Osteocyte (in vitro differentiated cells): Measurements from ENCODE around the gene DDO. TPM values are rescaled to one million over a fixed set of nuclear protein-coding genes. Genes with fewer than 3 reads are reported as not detected.
"Not testable (repeated sequence)": the region's sequence is repeated elsewhere in the genome, so short reads cannot be mapped to it uniquely, and the experiment has no call there.

Experiments
- DNase-seq: peaks from one replicate; pipeline ENCODE4 v3.0.0; 2021; ENCODE audit warnings: mixed read lengths; ENCODE audit not compliant: unreplicated experiment; ENCODE audit errors: extremely low spot score
- H3K27ac Mint-ChIP-seq: one replicate; pipeline ENCODE4 v1.8.0; 2021; ENCODE audit warnings: mild to moderate bottlenecking, mixed read lengths; ENCODE audit not compliant: unreplicated experiment
- H3K27me3 Mint-ChIP-seq: one replicate; pipeline ENCODE4 v1.8.0; 2021; ENCODE audit warnings: mixed read lengths; ENCODE audit not compliant: unreplicated experiment
- H3K36me3 Mint-ChIP-seq: one replicate; pipeline ENCODE4 v1.8.0; 2021; ENCODE audit warnings: mixed read lengths; ENCODE audit not compliant: unreplicated experiment
- H3K4me1 Mint-ChIP-seq: one replicate; pipeline ENCODE4 v1.8.0; 2021; ENCODE audit warnings: mixed read lengths; ENCODE audit not compliant: unreplicated experiment
- H3K4me3 Mint-ChIP-seq: one replicate; pipeline ENCODE4 v1.8.0; 2021; ENCODE audit warnings: mild to moderate bottlenecking, moderate library complexity, mixed read lengths; ENCODE audit not compliant: unreplicated experiment
- H3K9me3 Mint-ChIP-seq: one replicate; pipeline ENCODE4 v1.8.0; 2021; ENCODE audit warnings: mixed read lengths; ENCODE audit not compliant: unreplicated experiment
- total RNA-seq: library from RNA; stranded (reverse); gene quantifications from 2 replicates; pipeline ENCODE4 v1.2.1, GENCODE V29; 2021
- TF ChIP-seq, protein P1 (sequence below): fragments of 200-600 bp; sonication (generic); IDR thresholded peaks from 2 replicates; pipeline ENCODE4 v1.5.0; 2021; ENCODE audit warnings: antibody characterized with exemption, mild to moderate bottlenecking, moderate library complexity

DDO gene
- total RNA-seq, 1 donor from 2014 or later, result not detected

DNA sequence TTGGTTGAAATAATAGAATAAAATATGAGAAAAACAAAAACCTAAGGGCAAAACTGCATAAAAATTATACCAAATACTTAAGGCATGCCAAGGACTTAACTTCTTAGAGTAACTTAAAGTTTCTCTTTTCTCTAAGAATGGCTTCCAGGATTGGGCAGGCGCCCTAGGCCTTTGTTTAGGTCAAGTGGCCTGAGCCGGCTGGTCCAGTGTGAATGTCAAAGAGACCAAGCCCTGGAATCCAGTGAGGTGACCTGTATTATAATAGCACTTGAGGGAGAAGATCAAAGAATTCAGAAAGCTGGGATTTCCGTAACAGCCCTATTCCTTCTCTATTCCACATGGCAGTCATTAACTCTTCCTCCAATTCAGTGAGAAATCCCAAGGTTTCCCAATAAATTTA lies 63.8 kb downstream of the DDO start:
- Mint-ChIP-seq H3K4me1 (peaks cover under 1% of the 10 kb centered on the region), H3K4me3 (no peak overlapping the region), H3K27me3 (peaks cover 41% of the 10 kb centered on the region), H3K36me3 (no peaks in the 10 kb centered on the region), H3K27ac (no peak overlapping the region), H3K9me3 (no peaks in the 10 kb centered on the region)
- DNase-seq, result no peak
- TF ChIP-seq, protein P1, sequence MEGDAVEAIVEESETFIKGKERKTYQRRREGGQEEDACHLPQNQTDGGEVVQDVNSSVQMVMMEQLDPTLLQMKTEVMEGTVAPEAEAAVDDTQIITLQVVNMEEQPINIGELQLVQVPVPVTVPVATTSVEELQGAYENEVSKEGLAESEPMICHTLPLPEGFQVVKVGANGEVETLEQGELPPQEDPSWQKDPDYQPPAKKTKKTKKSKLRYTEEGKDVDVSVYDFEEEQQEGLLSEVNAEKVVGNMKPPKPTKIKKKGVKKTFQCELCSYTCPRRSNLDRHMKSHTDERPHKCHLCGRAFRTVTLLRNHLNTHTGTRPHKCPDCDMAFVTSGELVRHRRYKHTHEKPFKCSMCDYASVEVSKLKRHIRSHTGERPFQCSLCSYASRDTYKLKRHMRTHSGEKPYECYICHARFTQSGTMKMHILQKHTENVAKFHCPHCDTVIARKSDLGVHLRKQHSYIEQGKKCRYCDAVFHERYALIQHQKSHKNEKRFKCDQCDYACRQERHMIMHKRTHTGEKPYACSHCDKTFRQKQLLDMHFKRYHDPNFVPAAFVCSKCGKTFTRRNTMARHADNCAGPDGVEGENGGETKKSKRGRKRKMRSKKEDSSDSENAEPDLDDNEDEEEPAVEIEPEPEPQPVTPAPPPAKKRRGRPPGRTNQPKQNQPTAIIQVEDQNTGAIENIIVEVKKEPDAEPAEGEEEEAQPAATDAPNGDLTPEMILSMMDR, result no peak

DNA sequence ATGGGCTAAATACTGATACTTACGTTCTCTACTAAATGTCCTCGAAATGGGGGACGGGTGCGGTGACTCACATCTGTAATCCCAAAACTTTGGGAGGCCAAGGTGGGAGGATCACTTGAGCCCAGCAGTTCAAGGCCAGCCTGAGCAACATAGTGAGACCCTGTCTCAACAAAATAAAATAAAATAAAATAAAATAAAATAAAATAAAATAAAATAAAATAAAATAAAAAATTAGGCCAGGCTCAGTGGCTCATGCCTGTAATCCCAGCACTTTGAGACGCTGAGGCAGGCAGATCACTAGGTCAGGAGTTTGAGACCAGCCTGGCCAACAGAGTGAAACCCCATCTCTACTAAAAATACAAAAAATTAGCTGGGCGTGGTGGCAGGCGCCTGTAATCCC lies 64.8 kb downstream of the DDO start:
- H3K27ac Mint-ChIP-seq, H3K4me3 Mint-ChIP-seq, H3K9me3 Mint-ChIP-seq, H3K4me1 Mint-ChIP-seq, DNase-seq, H3K36me3 Mint-ChIP-seq: not testable (repeated sequence)
- H3K27me3 Mint-ChIP-seq, result peaks cover 36% of the 10 kb centered on the region

DNA sequence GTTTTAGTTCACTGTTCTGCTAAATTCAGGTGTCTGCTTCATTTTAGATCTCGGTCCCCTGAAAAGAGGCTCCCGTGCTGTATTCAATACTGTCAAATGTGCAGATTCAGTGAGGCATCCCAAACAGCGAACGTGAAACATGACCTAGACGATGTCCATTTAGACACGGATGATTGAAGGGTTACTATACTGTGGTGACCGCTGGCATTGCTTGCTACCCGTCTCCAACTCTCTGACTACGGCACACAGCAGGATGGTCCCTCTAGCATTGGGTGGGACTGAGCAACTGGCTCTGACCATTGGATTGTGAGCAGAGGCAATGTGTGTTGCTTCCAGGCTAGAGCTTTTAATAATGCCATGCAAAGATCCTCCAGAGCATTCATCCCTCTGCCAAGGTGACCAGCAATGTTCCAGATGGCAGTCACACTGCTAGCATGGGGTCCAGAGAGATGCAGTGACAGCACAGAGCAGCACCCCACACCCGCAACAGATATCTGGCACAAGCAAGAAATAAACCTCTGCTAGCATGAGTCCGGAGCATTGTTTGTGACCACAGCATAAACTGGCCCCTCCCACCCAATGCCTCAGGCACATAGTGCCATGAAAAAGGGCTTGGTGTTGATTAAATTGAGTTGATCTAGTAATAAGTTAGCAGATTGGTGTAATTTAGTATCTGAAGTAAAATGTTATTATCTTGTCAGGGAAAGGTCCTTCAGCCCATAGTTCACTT lies 66.2 kb downstream of the DDO start:
- H3K27me3 Mint-ChIP-seq, result peaks cover 36% of the 10 kb centered on the region
- H3K9me3 Mint-ChIP-seq, result no peaks in the 10 kb centered on the region
- H3K4me3 Mint-ChIP-seq, result no peak overlapping the region
- H3K27ac Mint-ChIP-seq, result no peak overlapping the region
- no peaks in the 10 kb centered on the region for H3K36me3 Mint-ChIP-seq
- no peaks in the 10 kb centered on the region for H3K4me1 Mint-ChIP-seq
- TF ChIP-seq, protein P1, result no peak
- DNase-seq, result no peak

DNA sequence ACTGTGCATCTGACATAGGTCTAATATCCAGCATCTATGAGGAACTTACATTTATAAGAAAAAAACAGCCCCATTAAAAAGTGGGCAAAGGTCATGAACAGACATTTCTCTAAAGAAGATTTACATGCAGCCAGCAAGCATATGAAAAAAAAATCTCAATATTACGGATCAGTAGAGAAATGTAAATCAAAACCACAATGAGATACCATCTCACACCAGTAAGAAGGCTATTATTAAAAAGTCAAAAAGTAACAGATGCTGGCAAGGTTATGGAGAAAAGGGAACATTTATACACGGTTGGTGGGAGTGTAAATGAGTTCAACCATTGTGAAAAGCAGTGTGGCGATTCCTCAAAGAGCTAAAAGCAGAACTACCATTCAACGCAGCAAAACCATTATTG lies 70.3 kb downstream of the DDO start:
- H3K4me3 Mint-ChIP-seq, result no peak overlapping the region
- no peaks in the 10 kb centered on the region for H3K36me3 Mint-ChIP-seq
- TF ChIP-seq, protein P1, result no peak
- no peaks in the 10 kb centered on the region for H3K9me3 Mint-ChIP-seq
- H3K27me3 Mint-ChIP-seq, result peaks cover 35% of the 10 kb centered on the region
- no peaks in the 10 kb centered on the region for H3K4me1 Mint-ChIP-seq
- DNase-seq, result no peak
- no peak overlapping the region for H3K27ac Mint-ChIP-seq

DNA sequence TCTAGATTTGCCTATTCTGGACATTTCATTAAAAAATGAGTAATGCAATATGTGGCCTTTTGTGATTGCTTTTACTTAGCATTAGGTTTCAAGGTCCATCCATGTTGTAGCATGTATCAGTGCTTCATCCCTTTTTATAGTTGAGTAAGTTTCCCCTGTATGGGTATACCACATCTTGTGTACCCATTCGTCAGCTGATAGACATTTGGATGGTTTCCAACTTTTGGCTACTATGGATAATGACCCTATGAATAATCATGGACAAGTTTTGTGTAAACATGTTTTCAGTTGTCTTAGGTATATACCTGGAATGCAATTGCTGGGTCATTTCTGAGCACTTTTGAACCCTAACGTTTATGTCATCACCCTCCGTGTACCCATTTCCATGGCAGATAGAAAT lies 72.6 kb downstream of the DDO start:
- no peak overlapping the region for H3K27ac Mint-ChIP-seq

More for the DNA sequence above, 72.6 kb downstream of the DDO start:
- Mint-ChIP-seq H3K4me3 (no peak overlapping the region), H3K9me3 (no peaks in the 10 kb centered on the region), H3K4me1 (no peaks in the 10 kb centered on the region), H3K36me3 (no peaks in the 10 kb centered on the region), H3K27me3 (peaks cover 34% of the 10 kb centered on the region)
- TF ChIP-seq, protein P1, result no peak
- no peak for DNase-seq

Other genes with a start within 250 kb of the DDO start
- 23.9 and 26.2 TPM in 2 replicates for gene WASF1, start 235.9 kb downstream of the DDO start, total RNA-seq
- gene CDC40, start 235.1 kb downstream of the DDO start, total RNA-seq, result 16.7 and 23.9 TPM in 2 replicates
- gene METTL24, start 57.2 kb downstream of the DDO start, total RNA-seq, result not detected in 2 replicates
- gene SLC22A16, start 61.0 kb upstream of the DDO start, total RNA-seq, result not detected in 2 replicates